ENCODE measurements around the gene RNF138.

RNF138 gene

GRCh38 chr18:32091325-32091723 is 350 bp upstream of the RNF138 start:
- TF ChIP-seq CTCF (IDR thresholded peaks at IDR 0.05): no peak

- TF ChIP-seq CTCF (IDR thresholded peaks at IDR 0.05): no peak
Observed at GRCh38 chr18:32092422-32093101, 888 bp downstream of the RNF138 start.

GRCh38 chr18:32093102-32093511 is 1.4 kb downstream of the RNF138 start:
- TF ChIP-seq CTCF (IDR thresholded peaks at IDR 0.05): no peak

DNA sequence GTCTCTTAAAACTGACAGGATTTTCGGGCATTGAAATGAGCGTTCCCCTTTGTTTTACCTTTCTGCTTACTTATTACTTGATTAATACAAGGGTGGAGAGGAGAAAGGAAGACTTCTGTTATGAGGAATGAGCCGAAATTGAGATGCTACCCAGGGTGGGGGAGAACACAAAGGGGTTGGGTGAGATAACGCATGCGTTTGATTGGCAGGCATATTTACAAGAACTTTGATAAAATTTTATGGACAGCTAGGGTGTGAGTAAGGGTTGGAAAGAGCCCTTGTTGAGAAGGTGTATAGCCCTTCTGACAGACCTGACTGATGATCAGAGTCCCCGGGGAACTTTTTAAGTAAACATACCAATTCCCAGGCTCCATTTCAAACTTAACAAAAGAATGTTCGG is 1.8 kb downstream of the RNF138 start:
- TF ChIP-seq CTCF (IDR thresholded peaks at IDR 0.05): no peak

DNA sequence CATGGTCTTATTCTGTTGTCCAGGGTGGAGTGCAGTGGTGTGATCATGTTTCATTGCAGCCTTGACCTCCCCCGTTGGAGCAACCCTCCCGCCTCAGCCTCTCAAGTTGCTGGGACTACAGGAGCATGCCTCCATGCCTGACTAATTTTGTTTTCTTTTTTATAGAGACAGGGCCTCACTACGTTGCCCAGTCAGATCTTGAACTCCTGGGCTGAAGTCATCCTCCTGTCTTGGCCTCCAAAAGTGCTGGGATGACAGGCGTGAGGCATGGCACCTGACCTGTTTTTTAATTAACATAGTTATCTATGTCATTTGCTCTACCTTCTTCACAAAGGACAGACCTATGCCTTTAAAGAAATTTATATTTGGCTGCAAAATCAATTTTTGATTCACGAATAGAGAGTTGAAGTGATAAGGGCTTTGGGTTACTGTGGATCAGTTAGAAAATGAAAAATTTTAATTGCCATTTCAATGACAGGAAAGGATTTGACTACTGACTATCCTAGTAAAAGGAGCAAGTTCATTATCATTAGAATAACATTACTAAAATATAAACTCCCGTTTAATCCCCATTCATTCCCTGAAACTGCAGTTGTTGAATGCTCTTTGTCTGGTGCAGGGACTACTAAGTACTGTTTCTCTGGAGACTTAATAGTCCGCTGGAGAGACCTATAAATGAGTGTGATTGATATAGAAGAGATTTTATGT is 3.7 kb downstream of the RNF138 start:
- TF ChIP-seq CTCF (IDR thresholded peaks at IDR 0.05): no peak

DNA sequence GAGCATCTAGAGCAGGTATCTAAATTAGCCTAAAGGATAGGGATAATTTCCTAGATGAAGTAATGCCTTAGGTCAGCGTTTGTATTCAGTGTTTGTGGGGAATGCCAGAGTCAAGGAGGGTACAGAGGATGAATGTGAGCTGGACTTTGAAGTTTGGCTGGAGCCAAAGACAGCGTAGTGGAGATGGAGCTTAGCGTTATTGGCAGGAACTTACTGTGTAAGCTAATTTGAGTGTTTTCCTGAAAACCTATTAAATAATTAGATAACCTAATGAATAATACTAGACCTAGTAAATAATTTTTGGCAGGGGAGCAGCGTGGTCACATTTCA is 4.2 kb downstream of the RNF138 start:
- TF ChIP-seq CTCF (IDR thresholded peaks at IDR 0.05): no peak

- no peak for TF ChIP-seq CTCF (IDR thresholded peaks at IDR 0.05)
Observed at GRCh38 chr18:32096946-32097345, 5.3 kb downstream of the RNF138 start.
